Sigmoid colon (tissue), 7 donors: ENCODE data around the gene ORAI3. TPM values are rescaled to one million over a fixed set of nuclear protein-coding genes. Genes with fewer than 3 reads are reported as not detected.
A peak's percentile ranks its signal among the peaks of the same experiment; 100 is the strongest.

Experiments used
- DNase-seq: peaks from one replicate; pipeline ENCODE4 v3.0.0-alpha.2; 2019
- H3K27ac ChIP-seq, 4 donors: fragments of 200-600 bp; sonication (generic); one replicate each; pipeline ENCODE4 v1.5.1; 2016 to 2019; ENCODE audit warnings: mild to moderate bottlenecking in 1 of 4
- H3K27me3 ChIP-seq, 3 donors: fragments of 200-600 bp; sonication (generic); one replicate each; pipeline ENCODE4 v1.5.1; 2019; ENCODE audit warnings: mild to moderate bottlenecking in 1 of 3
- H3K36me3 ChIP-seq, 4 donors: fragments of 200-600 bp; sonication (generic); one replicate each; pipeline ENCODE4 v1.5.1; 2016 to 2019
- H3K4me1 ChIP-seq, 4 donors: fragments of 200-600 bp; sonication (generic); one replicate each; pipeline ENCODE4 v1.5.1; 2017 to 2019
- H3K4me3 ChIP-seq, 4 donors: fragments of 200-600 bp; sonication (generic); one replicate each; pipeline ENCODE4 v1.5.1; 2017 to 2019; ENCODE audit warnings: mild to moderate bottlenecking in 2 of 4, moderate library complexity in 1 of 4
- H3K9me3 ChIP-seq, 4 donors: fragments of 200-600 bp in 3 of 4; sonication (generic) in 3 of 4; one replicate each; pipeline versions ENCODE4 v1.5.1 to v1.6.1; 2013 to 2019
- EP300 ChIP-seq, 4 donors: sonication (generic); formaldehyde crosslinking; IDR thresholded peaks; one replicate each; pipeline ENCODE4 v1.6.1; 2017; ENCODE audit warnings: antibody characterized with exemption in 4 of 4
- POLR2A ChIP-seq, 2 donors: fragments of 450-650 bp; IDR thresholded peaks; one replicate each; pipeline ENCODE4 v1.6.1; 2016; ENCODE audit warnings: antibody characterized with exemption in 2 of 2, mild to moderate bottlenecking in 2 of 2, moderate library complexity in 2 of 2
- POLR2AphosphoS5 ChIP-seq, 4 donors: sonication (generic); formaldehyde crosslinking; IDR thresholded peaks; one replicate each; pipeline ENCODE4 v1.6.1; 2017; ENCODE audit warnings: antibody characterized with exemption in 4 of 4
- WGBS, 2 donors: extraction: QIAGEN DNeasy Blood & Tissue Kit; methylation state at CpG; one replicate each; pipeline ENCODE4 v1.1.7; 2013; 5-methylcytosine and 5-hydroxymethylcytosine counted together
- intact Hi-C: fragments of 100-400 bp; cut with DNase I; formaldehyde crosslinking; loops from one replicate; pipeline ENCODE4 v1.15.1; 2023
- polyA plus RNA-seq, 3 donors: library from polyadenylated mRNA; stranded (reverse); fragments of 200-250 nt; gene quantifications; one replicate each; pipeline ENCODE4 v1.2.3, GENCODE V29; 2013
- total RNA-seq, 4 donors: library from RNA; depleted of rRNA; stranded (reverse); fragments of >200 nt; gene quantifications; one replicate each; pipeline ENCODE4 v1.1.0, GENCODE V29; 2016
- TF ChIP-seq, protein P1 (sequence below), 4 experiments: fragments of 450-650 bp in 3 of 4; fragments of 200-600 bp in 1 of 4; IDR thresholded peaks; one replicate each; pipeline ENCODE4 v1.5.1; 2016 to 2019; ENCODE audit warnings: antibody characterized with exemption in 4 of 4, mild to moderate bottlenecking in 3 of 4, moderate library complexity in 2 of 4
- donor health status: healthy with polysubstance abuse.
- donor health status: Bipolar disorder and iron deficiency.
- donor health status: healthy.

ORAI3 gene
- total and polyA plus RNA-seq, 7 donors: 8.6 to 43.3 (median 33.3) TPM

- Histone ChIP-seq H3K9me3 (no peaks in the 10 kb centered on the region), H3K27me3 (no peaks in the 10 kb centered on the region), H3K4me3 (peak overlapping the region in 2 of 4 donors; percentile 75 to 84), H3K27ac (peak overlapping the region; percentile 86 to 98 (median 93)), H3K36me3 (peaks cover 0 to 27% (median 8%) of the 10 kb centered on the region in 4 donors), H3K4me1 (peaks cover 0 to 42% (median 35%) of the 10 kb centered on the region in 4 donors)
- TF ChIP-seq, protein P1, sequence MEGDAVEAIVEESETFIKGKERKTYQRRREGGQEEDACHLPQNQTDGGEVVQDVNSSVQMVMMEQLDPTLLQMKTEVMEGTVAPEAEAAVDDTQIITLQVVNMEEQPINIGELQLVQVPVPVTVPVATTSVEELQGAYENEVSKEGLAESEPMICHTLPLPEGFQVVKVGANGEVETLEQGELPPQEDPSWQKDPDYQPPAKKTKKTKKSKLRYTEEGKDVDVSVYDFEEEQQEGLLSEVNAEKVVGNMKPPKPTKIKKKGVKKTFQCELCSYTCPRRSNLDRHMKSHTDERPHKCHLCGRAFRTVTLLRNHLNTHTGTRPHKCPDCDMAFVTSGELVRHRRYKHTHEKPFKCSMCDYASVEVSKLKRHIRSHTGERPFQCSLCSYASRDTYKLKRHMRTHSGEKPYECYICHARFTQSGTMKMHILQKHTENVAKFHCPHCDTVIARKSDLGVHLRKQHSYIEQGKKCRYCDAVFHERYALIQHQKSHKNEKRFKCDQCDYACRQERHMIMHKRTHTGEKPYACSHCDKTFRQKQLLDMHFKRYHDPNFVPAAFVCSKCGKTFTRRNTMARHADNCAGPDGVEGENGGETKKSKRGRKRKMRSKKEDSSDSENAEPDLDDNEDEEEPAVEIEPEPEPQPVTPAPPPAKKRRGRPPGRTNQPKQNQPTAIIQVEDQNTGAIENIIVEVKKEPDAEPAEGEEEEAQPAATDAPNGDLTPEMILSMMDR (IDR thresholded peaks at IDR 0.05): no peak
- TF ChIP-seq POLR2A (IDR thresholded peaks at IDR 0.05) (no peak), EP300 (IDR thresholded peaks at IDR 0.05) (no peak), POLR2AphosphoS5 (IDR thresholded peaks at IDR 0.05) (no peak)
- intact Hi-C loops: no loop called here
- no peak for DNase-seq
- WGBS, 2 donors: 81 to 83% methylated on average over 3 of the region's 3 CpGs
Measured at GRCh38 chr16:30947541-30947858, 1.4 kb upstream of the ORAI3 start.

GRCh38 chr16:30947859-30948666 lies 805 bp upstream of the ORAI3 start:
- Histone ChIP-seq H3K27me3 (no peaks in the 10 kb centered on the region), H3K36me3 (peaks cover 0 to 21% (median 8%) of the 10 kb centered on the region in 4 donors), H3K9me3 (no peaks in the 10 kb centered on the region), H3K27ac (peak overlapping the region; percentile 86 to 98 (median 93)), H3K4me1 (peaks cover 0 to 42% (median 39%) of the 10 kb centered on the region in 4 donors), H3K4me3 (peak overlapping the region; percentile 75 to 96 (median 86))
- 46 to 50% methylated on average over 44 of the region's 44 CpGs for WGBS, 2 donors
- peak; percentile 97 for DNase-seq
- intact Hi-C loops: loop anchor here (2.0 kb wide), 1 partner anchor 23 kb away; no protein-coding TSS in a partner anchor
- peak; percentile 13 to 44 (median 32) for TF ChIP-seq POLR2AphosphoS5 (IDR thresholded peaks at IDR 0.05)
- TF ChIP-seq EP300 (IDR thresholded peaks at IDR 0.05): no peak

GRCh38 chr16:30949650-30950515 lies 1.0 kb downstream of the ORAI3 start:
- no peaks in the 10 kb centered on the region for H3K9me3 ChIP-seq
- 1 to 4% methylated on average over 21 of the region's 21 CpGs for WGBS, 2 donors
- H3K4me3 ChIP-seq: peak overlapping the region; percentile 75 to 96 (median 86)
- intact Hi-C loops: loop anchor here (2.0 to 10.0 kb wide), 2 partner anchors 25 to 505 kb away; partner anchors contain the start of gene ARMC5
- H3K36me3 ChIP-seq: peaks cover 0 to 5% (median 3%) of the 10 kb centered on the region in 4 donors
- TF ChIP-seq EP300 (IDR thresholded peaks at IDR 0.05): no peak
- peak; percentile 54 to 66 for TF ChIP-seq POLR2A (IDR thresholded peaks at IDR 0.05)
- TF ChIP-seq POLR2AphosphoS5 (IDR thresholded peaks at IDR 0.05): peak; percentile 79 to 88 (median 82)
- no peaks in the 10 kb centered on the region for H3K27me3 ChIP-seq
- peaks cover 0 to 54% (median 49%) of the 10 kb centered on the region in 4 donors for H3K4me1 ChIP-seq
- H3K27ac ChIP-seq: peak overlapping the region; percentile 86 to 98 (median 93)
- DNase-seq: peak; percentile 95

GRCh38 chr16:30950516-30951065 lies 1.7 kb downstream of the ORAI3 start:
- peak overlapping the region in 3 of 4 donors; percentile 75 to 88 (median 84) for H3K4me3 ChIP-seq

DNA sequence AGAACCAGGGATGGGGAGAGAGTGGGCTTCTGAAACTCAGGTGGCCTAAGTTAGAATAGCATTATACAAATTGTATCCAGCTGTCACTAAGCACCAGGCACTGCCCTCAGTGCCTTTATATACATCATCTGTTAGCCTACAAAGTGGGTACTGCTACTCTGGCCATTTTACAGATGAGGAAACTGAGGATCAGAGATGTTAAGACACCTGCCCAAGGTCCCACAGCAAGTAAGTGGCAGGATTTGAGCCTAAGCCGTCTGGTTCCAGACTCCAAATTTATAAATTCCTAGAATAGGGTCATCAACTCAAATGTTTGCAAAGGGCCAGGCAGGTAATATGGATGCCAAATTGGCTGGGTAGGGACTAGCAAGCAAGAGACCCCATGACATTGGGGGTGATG lies 2.3 kb downstream of the ORAI3 start:
- intact Hi-C loops: loop anchor here (10.0 kb wide), 1 partner anchor 504 kb away; the partner anchor contains the start of gene ARMC5
- Histone ChIP-seq H3K36me3 (no peaks in the 10 kb centered on the region), H3K4me3 (no peak overlapping the region), H3K27me3 (no peaks in the 10 kb centered on the region), H3K4me1 (peaks cover 0 to 54% (median 49%) of the 10 kb centered on the region in 4 donors), H3K27ac (peak overlapping the region; percentile 86 to 98 (median 93)), H3K9me3 (no peaks in the 10 kb centered on the region)
- no peak for TF ChIP-seq POLR2A (IDR thresholded peaks at IDR 0.05)
- no peak for TF ChIP-seq POLR2AphosphoS5 (IDR thresholded peaks at IDR 0.05)
- TF ChIP-seq EP300 (IDR thresholded peaks at IDR 0.05): no peak
- TF ChIP-seq, protein P1 (IDR thresholded peaks at IDR 0.05): no peak
- WGBS, 2 donors: 86 to 87% methylated on average over 1 of the region's 1 CpG
- no peak for DNase-seq

More at GRCh38 chr16:30950516-30951065, 1.7 kb downstream of the ORAI3 start:
- no peaks in the 10 kb centered on the region for H3K36me3 ChIP-seq
- peaks cover 0 to 54% (median 49%) of the 10 kb centered on the region in 4 donors for H3K4me1 ChIP-seq
- 71 to 80% methylated on average over 8 of the region's 8 CpGs for WGBS, 2 donors
- H3K9me3 ChIP-seq: no peaks in the 10 kb centered on the region
- intact Hi-C loops: loop anchor here (10.0 kb wide), 1 partner anchor 504 kb away; the partner anchor contains the start of gene ARMC5
- H3K27me3 ChIP-seq: no peaks in the 10 kb centered on the region
- DNase-seq: no peak
- H3K27ac ChIP-seq: peak overlapping the region; percentile 86 to 98 (median 93)
- no peak for TF ChIP-seq POLR2A (IDR thresholded peaks at IDR 0.05)
- TF ChIP-seq, protein P1 (IDR thresholded peaks at IDR 0.05): no peak
- no peak for TF ChIP-seq POLR2AphosphoS5 (IDR thresholded peaks at IDR 0.05)
- no peak for TF ChIP-seq EP300 (IDR thresholded peaks at IDR 0.05)
